ENCODE measurements around the gene IGF2. TPM values are rescaled to one million over a fixed set of nuclear protein-coding genes. Genes with fewer than 3 reads are reported as not detected.

Gene IGF2
- total RNA-seq, 1 donor from 2014 or later, result 11.7 TPM

GRCh38 chr11:2093575-2094353, 45.4 kb downstream of the IGF2 start:
- TF ChIP-seq CTCF (conservative IDR thresholded peaks at IDR 0.05; ENCODE audit: low read depth, low read length), result no peak
- DNase-seq (ENCODE audit: low read depth), result no peak
- H3K4me3 ChIP-seq (ENCODE audit: low read depth, low read length), result no peak overlapping the region

GRCh38 chr11:2092956-2093412, 46.2 kb downstream of the IGF2 start:
- DNase-seq (ENCODE audit: low read depth), result no peak
- TF ChIP-seq CTCF (conservative IDR thresholded peaks at IDR 0.05; ENCODE audit: low read depth, low read length), result no peak
- no peak overlapping the region for H3K4me3 ChIP-seq (ENCODE audit: low read depth, low read length)

GRCh38 chr11:2092464-2092910, 46.7 kb downstream of the IGF2 start:
- H3K4me3 ChIP-seq (ENCODE audit: low read depth, low read length), result no peak overlapping the region
- DNase-seq (ENCODE audit: low read depth), result no peak
- TF ChIP-seq CTCF (conservative IDR thresholded peaks at IDR 0.05; ENCODE audit: low read depth, low read length), result no peak

GRCh38 chr11:2091786-2092463, 47.3 kb downstream of the IGF2 start:
- DNase-seq (ENCODE audit: low read depth), result no peak
- no peak overlapping the region for H3K4me3 ChIP-seq (ENCODE audit: low read depth, low read length)
- no peak for TF ChIP-seq CTCF (conservative IDR thresholded peaks at IDR 0.05; ENCODE audit: low read depth, low read length)

GRCh38 chr11:2091112-2091746, 48.0 kb downstream of the IGF2 start:
- H3K4me3 ChIP-seq (ENCODE audit: low read depth, low read length), result no peak overlapping the region
- no peak for TF ChIP-seq CTCF (conservative IDR thresholded peaks at IDR 0.05; ENCODE audit: low read depth, low read length)
- DNase-seq (ENCODE audit: low read depth), result no peak

- no peak overlapping the region for H3K4me3 ChIP-seq (ENCODE audit: low read depth, low read length)
- no peak for TF ChIP-seq CTCF (conservative IDR thresholded peaks at IDR 0.05; ENCODE audit: low read depth, low read length)
- no peak for DNase-seq (ENCODE audit: low read depth)
Measured at GRCh38 chr11:2090172-2091111, 48.7 kb downstream of the IGF2 start.
